ENCODE results near the gene GPC6.

GRCh38 chr13:93262729-93263345 is 36.2 kb downstream of the GPC6 start:
- TF ChIP-seq, protein P1, sequence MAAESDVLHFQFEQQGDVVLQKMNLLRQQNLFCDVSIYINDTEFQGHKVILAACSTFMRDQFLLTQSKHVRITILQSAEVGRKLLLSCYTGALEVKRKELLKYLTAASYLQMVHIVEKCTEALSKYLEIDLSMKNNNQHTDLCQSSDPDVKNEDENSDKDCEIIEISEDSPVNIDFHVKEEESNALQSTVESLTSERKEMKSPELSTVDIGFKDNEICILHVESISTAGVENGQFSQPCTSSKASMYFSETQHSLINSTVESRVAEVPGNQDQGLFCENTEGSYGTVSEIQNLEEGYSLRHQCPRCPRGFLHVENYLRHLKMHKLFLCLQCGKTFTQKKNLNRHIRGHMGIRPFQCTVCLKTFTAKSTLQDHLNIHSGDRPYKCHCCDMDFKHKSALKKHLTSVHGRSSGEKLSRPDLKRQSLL (tag by site-specific recombination; IDR thresholded peaks at IDR 0.05): no peak
- no peak for TF ChIP-seq ZNF704 (tag by site-specific recombination; IDR thresholded peaks at IDR 0.05)
